ENCODE results near the gene FSD2. TPM values are rescaled to one million over a fixed set of nuclear protein-coding genes. Genes with fewer than 3 reads are reported as not detected.

FSD2 gene
- total RNA-seq, 1 experiment from 2014 or later = not detected

DNA sequence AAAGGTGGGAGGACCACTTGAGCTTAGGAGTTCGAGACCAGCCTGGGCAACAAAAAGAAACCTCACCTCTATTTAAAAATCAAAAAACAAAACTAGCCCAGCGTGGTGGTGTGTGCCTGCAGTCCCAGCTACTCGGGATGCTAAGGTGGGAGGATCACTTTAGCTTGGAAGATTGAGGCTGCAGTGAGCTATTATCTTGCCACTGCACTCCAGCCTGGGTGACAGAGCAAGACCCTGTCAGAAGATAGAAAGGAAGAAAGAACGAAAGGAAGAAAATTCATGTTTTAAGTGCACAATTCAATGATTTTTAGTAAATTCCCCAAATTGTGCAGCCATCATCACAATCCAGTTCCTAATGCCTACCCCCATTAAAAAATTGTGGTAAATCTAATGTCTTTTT, 7.8 kb downstream of the FSD2 start:
- H3K9me3 ChIP-seq = no peaks in the 10 kb centered on the region
- H3K27me3 ChIP-seq (replicated peaks; ENCODE audit: control insufficient read depth, insufficient read depth, low read length) = no peaks in the 10 kb centered on the region
- CTCF ChIA-PET = no interaction called here
- H3K9me3 Mint-ChIP-seq (ENCODE audit: unreplicated experiment) = peaks cover 9% of the 10 kb centered on the region
- H3K4me3 Mint-ChIP-seq (ENCODE audit: unreplicated experiment) = no peak overlapping the region
- TF ChIP-seq, protein P1, sequence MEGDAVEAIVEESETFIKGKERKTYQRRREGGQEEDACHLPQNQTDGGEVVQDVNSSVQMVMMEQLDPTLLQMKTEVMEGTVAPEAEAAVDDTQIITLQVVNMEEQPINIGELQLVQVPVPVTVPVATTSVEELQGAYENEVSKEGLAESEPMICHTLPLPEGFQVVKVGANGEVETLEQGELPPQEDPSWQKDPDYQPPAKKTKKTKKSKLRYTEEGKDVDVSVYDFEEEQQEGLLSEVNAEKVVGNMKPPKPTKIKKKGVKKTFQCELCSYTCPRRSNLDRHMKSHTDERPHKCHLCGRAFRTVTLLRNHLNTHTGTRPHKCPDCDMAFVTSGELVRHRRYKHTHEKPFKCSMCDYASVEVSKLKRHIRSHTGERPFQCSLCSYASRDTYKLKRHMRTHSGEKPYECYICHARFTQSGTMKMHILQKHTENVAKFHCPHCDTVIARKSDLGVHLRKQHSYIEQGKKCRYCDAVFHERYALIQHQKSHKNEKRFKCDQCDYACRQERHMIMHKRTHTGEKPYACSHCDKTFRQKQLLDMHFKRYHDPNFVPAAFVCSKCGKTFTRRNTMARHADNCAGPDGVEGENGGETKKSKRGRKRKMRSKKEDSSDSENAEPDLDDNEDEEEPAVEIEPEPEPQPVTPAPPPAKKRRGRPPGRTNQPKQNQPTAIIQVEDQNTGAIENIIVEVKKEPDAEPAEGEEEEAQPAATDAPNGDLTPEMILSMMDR (IDR thresholded peaks at IDR 0.05; ENCODE audit: insufficient read depth in 1 of 2, low read depth in 1 of 2, low read length in 1 of 2, severe bottlenecking in 1 of 2, unreplicated experiment in 1 of 2) = no peak
- no peaks in the 10 kb centered on the region for H3K4me1 ChIP-seq
- H3K27me3 Mint-ChIP-seq (ENCODE audit: insufficient read depth, unreplicated experiment) = peaks cover 26% of the 10 kb centered on the region
- no peak overlapping the region for H3K4me3 ChIP-seq (ENCODE audit: low read depth, low read length)
- no peak overlapping the region for H3K27ac Mint-ChIP-seq (ENCODE audit: unreplicated experiment)
- no peak for DNase-seq
- BruUV-seq (replicated peaks) = no TSS peak
- intact Hi-C loops (cut with micrococcal nuclease; ENCODE audit: unreplicated experiment) = no loop called here
- POLR2A ChIA-PET = no interaction called here
- H3K36me3 ChIP-seq (ENCODE audit: control insufficient read depth, insufficient read depth, low read length) = no peaks in the 10 kb centered on the region
- H3K4me1 Mint-ChIP-seq (ENCODE audit: low read depth, unreplicated experiment) = no peaks in the 10 kb centered on the region
- no peaks in the 10 kb centered on the region for H3K36me3 Mint-ChIP-seq (ENCODE audit: insufficient read depth, unreplicated experiment)

DNA sequence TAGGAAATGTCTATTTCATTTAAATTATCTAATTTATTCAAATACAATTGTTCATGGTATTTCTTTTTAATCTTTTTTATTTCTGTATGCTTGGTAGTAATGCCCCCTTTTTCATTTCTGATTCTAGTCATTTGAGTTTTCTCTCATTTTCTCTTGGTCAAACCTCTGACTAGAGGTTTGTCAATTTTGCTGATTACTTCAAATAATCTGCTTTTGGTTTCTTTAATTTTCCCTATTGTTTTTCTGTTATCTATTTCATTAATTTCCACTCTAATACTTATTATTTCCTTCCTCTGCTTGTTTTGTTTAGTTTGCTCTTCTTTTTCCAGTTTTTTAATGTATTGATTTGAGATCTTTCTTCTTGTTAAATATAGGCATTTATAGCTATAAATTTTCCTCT, 12.1 kb downstream of the FSD2 start:
- no peaks in the 10 kb centered on the region for H3K4me1 Mint-ChIP-seq (ENCODE audit: low read depth, unreplicated experiment)
- H3K36me3 Mint-ChIP-seq (ENCODE audit: insufficient read depth, unreplicated experiment) = no peaks in the 10 kb centered on the region
- H3K4me1 ChIP-seq = no peaks in the 10 kb centered on the region
- no peak overlapping the region for H3K27ac Mint-ChIP-seq (ENCODE audit: unreplicated experiment)
- DNase-seq = no peak
- intact Hi-C loops (cut with micrococcal nuclease; ENCODE audit: unreplicated experiment) = no loop called here
- no peak overlapping the region for H3K4me3 ChIP-seq (ENCODE audit: low read depth, low read length)
- H3K27me3 ChIP-seq (replicated peaks; ENCODE audit: control insufficient read depth, insufficient read depth, low read length) = no peaks in the 10 kb centered on the region
- ChIA-PET CTCF (no interaction called here), POLR2A (no interaction called here)
- BruUV-seq (replicated peaks) = no TSS peak
- no peak overlapping the region for H3K4me3 Mint-ChIP-seq (ENCODE audit: unreplicated experiment)
- H3K36me3 ChIP-seq (ENCODE audit: control insufficient read depth, insufficient read depth, low read length) = no peaks in the 10 kb centered on the region
- peaks cover 16% of the 10 kb centered on the region for H3K27me3 Mint-ChIP-seq (ENCODE audit: insufficient read depth, unreplicated experiment)
- TF ChIP-seq, protein P1 (IDR thresholded peaks at IDR 0.05; ENCODE audit: insufficient read depth in 1 of 2, low read depth in 1 of 2, low read length in 1 of 2, severe bottlenecking in 1 of 2, unreplicated experiment in 1 of 2) = no peak
- H3K9me3 Mint-ChIP-seq (ENCODE audit: unreplicated experiment) = peaks cover 9% of the 10 kb centered on the region
- no peaks in the 10 kb centered on the region for H3K9me3 ChIP-seq

DNA sequence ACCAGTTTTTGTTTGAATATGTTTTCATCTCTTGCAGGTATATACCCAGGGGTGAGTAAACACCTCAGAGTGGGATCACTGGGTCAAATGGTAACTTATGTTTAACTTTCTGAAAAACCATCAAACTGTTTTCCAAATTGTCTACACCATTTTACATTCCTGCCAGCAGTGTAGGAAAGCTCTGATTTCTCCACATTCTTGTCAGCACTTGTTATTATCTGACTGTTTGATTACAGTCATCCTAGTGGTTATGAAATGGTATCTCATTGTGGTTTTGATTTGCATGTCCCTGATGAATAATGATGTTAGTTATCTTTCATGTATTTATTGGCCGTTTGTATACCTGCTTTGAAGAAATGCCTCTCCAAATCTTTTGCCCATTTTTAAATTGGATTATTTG, 13.8 kb downstream of the FSD2 start:
- Histone ChIP-seq H3K4me3 (ENCODE audit: low read depth, low read length) (no peak overlapping the region), H3K36me3 (ENCODE audit: control insufficient read depth, insufficient read depth, low read length) (no peaks in the 10 kb centered on the region), H3K4me1 (no peaks in the 10 kb centered on the region), H3K9me3 (no peaks in the 10 kb centered on the region), H3K27me3 (replicated peaks; ENCODE audit: control insufficient read depth, insufficient read depth, low read length) (no peaks in the 10 kb centered on the region)
- TF ChIP-seq, protein P1 (IDR thresholded peaks at IDR 0.05; ENCODE audit: insufficient read depth in 1 of 2, low read depth in 1 of 2, low read length in 1 of 2, severe bottlenecking in 1 of 2, unreplicated experiment in 1 of 2) = no peak
- no TSS peak for BruUV-seq (replicated peaks)
- Mint-ChIP-seq H3K27ac (ENCODE audit: unreplicated experiment) (no peak overlapping the region), H3K4me3 (ENCODE audit: unreplicated experiment) (no peak overlapping the region), H3K4me1 (ENCODE audit: low read depth, unreplicated experiment) (no peaks in the 10 kb centered on the region), H3K36me3 (ENCODE audit: insufficient read depth, unreplicated experiment) (no peaks in the 10 kb centered on the region), H3K27me3 (ENCODE audit: insufficient read depth, unreplicated experiment) (peaks cover 16% of the 10 kb centered on the region), H3K9me3 (ENCODE audit: unreplicated experiment) (peaks cover 9% of the 10 kb centered on the region)
- CTCF ChIA-PET = no interaction called here
- POLR2A ChIA-PET = no interaction called here
- intact Hi-C loops (cut with micrococcal nuclease; ENCODE audit: unreplicated experiment) = no loop called here
- no peak for DNase-seq

All from Caco-2 (cell line).